Raji (cell line): ENCODE results near the gene CAPZB.

Experiments
- POLR2A ChIP-seq: IDR thresholded peaks from 2 replicates; pipeline ENCODE4 v1.6.1; 2011; ENCODE audit warnings: low read depth, low read length, control low read depth; ENCODE audit not compliant: insufficient read depth

The CAPZB gene

DNA sequence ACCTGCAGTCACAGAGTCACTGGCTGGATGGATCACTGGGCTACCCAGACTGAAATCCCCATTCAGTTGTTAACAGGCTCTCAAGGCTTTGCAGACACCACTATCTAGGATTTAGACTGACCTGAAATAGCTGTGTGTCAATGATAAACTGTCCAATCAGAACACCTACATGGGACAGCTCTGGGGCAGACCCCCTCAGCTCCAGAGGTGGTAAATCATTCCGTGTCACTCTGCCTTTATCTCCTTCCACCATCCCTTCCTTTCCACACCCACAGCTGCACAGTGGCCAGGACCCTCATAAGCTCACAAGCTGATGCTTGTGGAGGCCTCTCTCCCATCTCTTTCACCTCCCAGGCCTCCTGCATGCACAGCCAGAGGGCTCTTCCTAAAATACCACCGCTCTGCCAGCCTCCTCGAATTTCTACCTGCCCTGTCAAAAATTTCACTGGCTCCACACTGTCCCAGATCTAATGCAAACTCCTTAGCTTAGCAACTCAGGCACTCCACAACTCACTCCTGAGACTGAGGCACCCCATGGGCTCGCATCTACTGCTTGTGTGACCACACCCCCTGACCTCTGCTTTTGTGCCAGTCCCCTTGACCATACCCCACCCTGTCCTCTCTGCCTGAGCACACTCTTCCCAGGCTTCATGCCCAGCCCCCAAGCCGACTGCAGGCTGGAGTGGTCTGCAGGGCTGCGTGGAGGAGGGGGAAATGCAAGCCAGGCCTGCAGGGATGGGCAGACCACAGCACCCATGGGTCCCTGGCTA lies 5.8 kb downstream of the CAPZB start:
- TF ChIP-seq POLR2A: no peak

DNA sequence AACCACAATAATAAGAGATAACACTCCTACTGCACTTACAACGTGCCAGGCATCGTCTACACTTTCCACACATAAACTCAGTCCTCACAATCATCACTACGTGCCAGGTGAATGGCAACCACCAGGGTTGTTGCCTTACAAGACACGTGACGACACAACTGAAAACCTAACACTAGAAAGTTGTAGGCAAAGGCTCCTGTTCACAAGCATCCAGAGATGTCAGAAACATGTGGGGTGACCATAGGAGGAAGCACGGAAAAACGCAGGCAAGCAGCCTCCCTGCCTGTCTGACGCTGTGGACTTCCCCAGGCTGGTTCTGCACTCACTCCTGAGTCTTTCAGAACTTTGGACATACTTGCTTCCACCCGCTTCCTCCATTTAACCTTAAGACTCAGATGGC lies 7.0 kb downstream of the CAPZB start:
- TF ChIP-seq POLR2A: no peak

DNA sequence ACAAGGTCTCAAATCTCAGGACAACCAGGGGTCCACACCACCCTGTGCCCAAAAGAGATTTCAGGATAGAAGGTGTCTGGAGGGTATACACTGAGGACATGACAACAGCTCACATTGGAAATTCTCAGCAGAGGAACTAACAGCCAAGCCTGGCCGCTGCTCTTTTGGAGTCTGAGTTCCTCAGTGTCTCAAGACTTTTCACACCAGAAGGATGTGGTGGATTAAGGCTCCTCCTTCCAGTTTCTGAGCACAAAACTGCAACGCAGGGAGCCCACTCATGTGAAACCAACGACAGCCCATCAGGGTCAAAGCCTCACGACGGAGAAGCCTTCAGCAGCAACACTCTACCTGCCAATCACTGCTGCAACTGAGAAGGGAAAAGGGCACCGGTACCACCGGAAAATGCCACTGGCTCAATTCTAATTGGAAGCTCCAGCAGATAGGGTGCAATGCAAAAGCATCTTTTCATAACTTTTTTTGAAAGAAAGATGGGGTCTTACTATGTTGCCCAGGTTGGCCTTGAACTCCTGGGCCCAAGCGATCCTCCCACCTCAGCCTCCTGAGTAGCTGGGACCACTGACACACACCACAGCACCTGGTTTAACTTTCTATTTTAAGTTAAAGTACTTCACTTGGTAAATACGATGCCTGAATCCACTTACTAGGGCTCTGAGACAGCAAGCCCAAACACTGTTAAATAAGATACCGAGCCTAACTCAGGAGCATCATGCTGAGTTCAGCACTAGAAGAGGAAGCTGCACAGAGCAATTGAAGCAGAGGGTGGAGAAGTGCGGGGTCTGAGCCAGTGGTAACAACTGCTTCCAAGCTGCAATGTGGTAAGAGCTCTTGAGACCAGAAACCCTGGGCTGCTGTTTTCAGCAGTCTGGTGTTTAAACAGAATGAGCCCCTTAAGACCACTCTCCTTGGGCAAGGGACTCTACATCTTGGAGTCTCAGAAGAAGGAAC lies 7.8 kb downstream of the CAPZB start:
- TF ChIP-seq POLR2A: no peak

DNA sequence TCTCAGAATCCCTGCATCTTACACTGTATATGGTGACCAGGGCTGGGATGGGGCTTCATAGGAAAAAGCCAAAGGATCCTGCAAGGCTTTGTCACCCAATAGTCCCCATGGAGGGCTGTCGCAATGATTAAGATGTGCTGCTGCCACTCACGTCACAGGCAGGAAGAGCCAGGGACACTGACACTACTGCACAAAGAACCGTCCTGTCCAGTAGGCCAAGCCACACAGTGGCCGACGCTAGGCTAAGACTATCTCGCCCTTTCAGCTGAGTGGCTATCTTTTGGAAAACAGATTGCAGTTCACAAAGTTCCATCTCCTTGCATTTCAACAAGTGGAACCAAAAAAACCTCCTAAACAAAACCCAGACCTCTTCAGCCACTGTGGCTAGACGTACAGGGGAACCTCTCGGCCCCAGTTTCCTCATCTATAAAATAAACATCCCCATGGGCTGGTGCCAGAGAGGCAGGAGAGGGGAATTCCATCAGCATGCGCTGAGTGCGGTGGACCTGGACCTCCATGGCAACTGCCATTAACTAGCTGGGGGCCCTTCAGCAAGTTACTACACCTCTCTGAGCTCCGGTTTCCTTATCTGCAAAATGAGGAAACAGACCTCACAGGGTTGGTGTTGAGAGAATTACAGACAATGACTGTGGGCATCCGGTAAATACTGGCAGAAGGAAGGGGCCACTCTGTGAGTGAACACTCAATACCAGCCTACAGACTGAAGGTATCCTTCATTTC lies 8.7 kb downstream of the CAPZB start:
- TF ChIP-seq POLR2A: no peak

DNA sequence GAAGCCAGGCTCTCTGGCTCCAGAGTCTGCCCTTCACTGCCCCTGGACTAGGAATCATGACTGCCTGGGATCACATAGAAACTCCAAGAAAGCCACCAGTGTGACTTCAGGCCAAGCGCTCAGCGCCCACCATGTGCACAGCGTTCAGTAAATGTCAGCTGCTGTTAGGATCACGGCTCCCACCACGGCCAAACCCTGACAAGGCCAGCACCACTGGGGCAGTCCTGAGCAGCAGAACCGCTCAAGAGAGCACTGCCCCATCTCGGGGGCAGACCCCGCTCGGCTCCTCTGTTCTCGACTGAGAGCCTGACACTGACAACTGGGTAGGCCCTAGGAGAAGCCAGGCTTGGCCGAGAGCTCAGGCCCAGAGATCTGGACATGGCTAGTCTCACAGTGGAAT lies 10.0 kb downstream of the CAPZB start:
- no peak for TF ChIP-seq POLR2A

DNA sequence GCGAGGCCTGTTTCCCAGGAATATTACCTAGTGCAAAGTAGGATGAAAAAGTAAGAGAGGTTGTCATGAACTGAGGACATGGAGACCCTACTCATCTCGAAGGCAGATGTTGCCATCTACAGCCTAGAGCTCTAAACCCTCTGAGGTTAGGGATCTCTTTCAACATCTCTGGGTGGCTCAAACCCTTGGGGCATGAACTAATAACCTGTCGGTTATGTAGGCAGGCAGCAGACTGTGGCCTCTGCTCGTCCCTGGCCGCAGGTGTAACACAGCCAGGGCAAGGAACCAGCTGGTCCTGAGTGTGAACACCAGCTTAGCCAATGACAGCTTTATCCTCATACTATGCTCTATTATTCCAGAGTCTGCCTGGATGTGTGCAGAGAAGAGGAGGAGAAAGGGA lies 13.2 kb downstream of the CAPZB start:
- no peak for TF ChIP-seq POLR2A

DNA sequence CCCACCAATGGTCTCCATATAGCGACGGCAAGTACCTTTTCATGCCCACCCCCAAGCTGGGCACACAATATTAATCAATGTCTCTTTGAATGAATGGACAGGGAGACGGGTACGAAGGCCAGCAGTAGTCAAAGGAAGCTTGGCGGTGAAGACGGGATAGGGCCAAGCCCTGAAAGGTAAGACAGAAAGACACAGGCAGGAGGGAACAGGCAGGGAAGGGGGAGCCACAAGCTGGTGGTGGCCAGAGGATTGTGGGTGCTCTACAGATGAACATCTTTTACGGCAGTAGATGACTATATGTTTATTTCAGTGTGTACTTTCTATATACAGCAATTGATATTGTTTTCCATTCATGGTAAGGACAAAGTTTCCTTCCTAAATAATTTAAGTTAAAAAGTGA lies 16.3 kb downstream of the CAPZB start:
- TF ChIP-seq POLR2A: no peak

DNA sequence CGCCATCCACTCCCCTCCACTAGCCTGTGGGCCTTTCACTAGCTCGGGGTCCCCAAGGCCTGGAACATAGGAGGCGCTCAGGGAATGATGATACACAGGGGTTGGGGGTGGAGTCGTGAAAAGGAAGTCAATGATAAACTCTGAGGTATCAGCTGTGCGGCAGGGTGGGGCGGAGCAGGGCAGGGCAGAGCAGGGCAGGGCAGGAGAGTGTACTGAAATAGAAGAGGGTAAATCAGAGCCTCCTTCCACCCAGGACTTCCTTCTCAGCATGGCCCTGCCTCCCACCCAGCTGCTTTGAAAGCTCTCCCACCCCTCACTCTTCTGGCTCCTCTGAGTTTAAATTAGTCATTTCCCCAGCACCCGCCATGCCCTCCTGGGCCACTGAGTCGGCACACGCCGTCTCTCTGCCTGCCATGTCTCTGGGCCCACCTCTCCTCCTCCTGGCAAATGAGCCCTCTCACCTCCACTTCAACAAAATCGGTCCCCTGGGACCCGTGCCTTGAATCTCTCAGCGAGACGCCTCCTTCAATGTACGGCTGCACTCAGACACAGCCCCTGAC lies 16.9 kb downstream of the CAPZB start:
- no peak for TF ChIP-seq POLR2A

DNA sequence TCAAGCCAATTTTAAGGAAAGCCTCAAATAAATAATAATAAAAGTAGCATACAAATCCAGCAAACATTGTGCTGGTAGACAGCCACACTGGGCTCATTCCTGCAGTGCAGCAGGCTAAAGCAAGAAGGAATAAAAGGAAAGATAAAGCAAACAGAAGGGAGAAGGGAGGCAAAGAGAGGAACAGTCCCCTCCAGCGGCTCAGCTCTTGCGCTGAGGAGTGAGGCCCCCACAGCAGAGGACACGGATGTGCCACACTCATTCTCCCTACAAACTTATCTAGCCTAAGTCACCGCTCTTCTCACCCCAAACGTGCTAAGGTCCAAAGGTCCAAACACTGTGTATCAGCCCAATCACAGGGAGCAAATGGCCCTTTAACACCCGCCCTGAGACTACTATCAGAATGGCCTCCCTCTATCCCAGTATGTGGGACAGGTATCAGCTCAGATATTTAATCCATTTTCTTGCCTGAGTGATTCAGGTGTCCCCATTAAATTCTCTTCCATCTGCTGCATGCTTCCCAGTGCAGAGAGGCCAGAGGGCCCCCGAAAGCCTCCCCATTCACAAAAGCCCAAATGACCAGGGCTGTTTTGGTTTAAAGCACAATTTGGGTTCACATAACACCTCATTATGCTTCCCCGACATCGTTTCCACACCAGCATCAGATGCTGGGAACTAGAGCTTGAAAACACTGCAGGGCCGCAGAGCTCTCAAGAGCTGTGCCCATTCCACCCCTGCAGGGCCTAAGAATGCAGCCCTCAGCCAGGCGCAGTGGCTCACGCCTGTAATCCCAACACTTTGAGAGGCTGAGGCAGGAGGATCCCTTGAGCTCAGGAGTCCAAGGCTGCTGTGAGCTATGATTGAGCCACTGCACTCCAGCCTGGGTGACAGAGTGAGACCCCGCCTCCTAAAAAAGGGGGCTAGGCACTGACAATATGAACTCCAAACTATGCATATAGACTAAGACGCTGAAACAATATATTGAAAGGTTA lies 17.8 kb downstream of the CAPZB start:
- no peak for TF ChIP-seq POLR2A

GRCh38 chr1:19466112-19466561 lies 19.2 kb downstream of the CAPZB start:
- TF ChIP-seq POLR2A: no peak

GRCh38 chr1:19465650-19466049 lies 19.7 kb downstream of the CAPZB start:
- no peak for TF ChIP-seq POLR2A

DNA sequence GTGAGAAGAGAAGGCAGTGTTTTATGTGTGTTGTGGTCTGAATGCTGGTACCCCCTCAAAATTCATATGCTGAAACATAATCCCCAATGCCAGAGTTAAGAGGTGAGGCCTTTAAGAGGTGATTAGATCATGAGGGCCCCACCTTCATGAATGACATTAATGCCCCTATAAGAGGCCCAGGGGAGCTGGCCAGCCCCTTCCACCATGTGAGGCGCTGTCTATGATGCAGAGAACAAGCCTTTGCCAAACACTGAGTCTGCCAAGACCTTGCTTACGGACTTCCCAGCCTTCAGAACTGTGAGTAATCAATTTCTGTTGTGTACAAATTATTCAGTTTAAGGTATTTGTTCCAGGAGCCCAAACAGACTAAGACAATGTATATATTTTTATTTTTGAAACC lies 20.2 kb downstream of the CAPZB start:
- no peak for TF ChIP-seq POLR2A

DNA sequence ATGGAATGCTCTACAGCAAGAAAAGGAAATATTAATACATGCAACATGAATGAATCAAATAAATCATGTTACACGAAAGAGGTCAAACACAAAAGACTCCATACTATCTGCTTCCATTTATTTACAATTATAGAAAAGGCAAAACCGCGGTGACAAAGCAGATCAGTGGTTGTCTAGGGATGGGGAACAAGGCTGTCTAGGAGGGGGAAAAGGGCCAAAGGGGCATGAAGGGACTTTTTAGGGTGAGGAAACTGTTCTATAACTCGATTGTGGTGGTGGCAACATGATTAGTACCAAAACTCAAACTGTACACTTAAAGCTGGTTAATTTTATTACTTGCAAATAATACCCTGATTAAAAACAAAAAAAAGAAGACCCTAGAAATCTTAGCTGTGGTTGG lies 20.6 kb downstream of the CAPZB start:
- no peak for TF ChIP-seq POLR2A

- no peak for TF ChIP-seq POLR2A
Observed at GRCh38 chr1:19463504-19463803, 21.9 kb downstream of the CAPZB start.
